HG02623 (cell line): ENCODE results near the gene PLXNC1.

Source experiments
- ATAC-seq: cut with Tn5 transposase; IDR thresholded peaks from one replicate; pipeline ENCODE4 v1.9.1; 2021; ENCODE audit warnings: moderate library complexity; ENCODE audit not compliant: unreplicated experiment

Gene PLXNC1

DNA sequence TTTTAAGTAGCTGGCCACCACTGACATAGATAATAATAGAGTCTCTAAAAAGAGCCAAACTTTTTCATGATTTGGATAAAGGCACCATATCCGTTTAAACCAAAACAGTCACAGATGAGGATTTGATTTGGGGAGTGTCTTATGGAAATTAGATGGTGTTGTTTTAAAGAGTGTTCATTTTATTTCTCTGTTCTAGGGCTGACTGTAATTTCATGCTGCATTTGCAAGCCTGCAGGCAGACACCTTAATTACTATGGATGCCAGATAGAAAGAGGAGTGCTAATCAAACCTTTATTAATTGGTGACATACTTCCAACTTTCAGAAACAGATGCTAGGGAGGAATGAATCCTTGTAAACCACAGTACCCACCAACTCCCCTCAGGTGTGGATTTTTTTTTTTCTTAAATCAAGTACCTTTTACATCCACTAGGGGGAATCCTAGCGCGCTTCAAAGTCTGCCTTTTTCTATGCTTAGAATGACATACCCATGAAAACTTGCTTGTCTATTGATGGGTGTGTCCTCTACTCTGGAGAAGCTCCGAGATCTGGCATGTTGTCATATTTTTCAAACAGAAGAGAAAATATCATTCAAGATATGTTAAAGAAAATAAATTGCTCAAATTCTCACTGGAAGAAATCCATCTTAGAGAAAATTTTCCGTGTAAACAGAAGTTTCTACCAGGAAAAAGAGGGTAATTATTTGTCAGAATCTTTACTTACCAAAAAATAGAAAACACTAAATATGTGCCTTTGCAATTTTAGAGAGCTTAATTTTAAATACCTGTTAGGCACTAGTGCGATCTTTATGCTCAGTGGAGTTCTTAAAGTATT, 14.2 kb upstream of the PLXNC1 start:
- no peak for ATAC-seq

DNA sequence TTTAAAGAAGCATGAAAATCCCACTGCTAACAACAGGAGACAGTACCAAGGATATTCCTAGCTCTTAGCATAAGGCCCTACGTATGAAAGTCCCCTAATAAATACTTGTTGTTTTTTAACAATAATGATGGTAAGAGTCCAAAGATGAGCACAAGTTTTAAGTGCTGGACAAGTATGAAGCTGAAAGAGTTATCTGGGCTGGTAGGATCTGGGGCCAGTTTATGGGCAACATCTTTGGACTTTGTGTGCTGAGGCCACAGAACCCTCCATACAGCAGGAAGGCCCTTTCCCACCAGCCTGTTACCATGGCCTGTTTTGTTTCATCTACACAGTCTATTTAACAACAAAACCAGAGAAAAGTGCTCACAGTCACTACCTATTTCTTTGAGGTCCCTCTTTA, 12.5 kb upstream of the PLXNC1 start:
- no peak for ATAC-seq

DNA sequence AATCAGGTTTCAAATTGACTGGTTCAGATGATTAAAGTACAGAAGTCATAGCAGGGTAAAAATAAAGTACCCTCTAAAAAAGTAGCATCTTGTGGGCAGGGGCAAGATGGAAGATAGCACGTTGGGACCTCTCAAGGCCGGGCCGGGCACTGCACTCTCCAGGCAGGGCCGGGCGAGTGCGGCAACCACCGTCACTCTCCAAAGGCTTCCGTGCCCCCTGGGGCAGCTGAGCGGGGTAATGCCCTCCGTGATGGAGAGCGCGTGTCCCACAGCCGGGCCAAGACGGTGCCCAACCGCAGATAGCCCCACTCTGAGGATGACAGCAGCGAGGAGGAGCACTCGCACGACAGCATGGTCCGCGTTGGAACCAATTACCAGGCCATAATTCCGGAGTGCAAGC, 8.6 kb upstream of the PLXNC1 start:
- ATAC-seq, result no peak

DNA sequence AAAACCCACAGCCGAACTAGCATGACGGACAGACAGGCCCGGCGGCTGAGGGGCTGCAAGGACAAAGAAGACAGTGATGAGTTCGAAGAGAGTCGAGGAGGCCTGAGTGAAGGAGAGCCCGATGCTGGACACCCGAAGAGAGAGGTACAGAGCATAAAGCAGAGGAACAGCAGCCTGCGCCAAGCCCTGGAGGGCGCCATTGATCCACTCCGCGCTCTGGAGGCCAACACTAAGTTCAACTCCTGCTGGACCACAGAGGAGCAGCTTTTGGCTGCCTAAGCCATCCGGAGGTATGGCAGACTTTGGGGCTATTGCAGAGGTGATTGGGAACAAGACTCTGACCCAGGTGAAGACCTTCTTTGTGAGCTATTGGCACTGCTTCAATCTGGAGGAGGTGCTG, 7.8 kb upstream of the PLXNC1 start:
- no peak for ATAC-seq

DNA sequence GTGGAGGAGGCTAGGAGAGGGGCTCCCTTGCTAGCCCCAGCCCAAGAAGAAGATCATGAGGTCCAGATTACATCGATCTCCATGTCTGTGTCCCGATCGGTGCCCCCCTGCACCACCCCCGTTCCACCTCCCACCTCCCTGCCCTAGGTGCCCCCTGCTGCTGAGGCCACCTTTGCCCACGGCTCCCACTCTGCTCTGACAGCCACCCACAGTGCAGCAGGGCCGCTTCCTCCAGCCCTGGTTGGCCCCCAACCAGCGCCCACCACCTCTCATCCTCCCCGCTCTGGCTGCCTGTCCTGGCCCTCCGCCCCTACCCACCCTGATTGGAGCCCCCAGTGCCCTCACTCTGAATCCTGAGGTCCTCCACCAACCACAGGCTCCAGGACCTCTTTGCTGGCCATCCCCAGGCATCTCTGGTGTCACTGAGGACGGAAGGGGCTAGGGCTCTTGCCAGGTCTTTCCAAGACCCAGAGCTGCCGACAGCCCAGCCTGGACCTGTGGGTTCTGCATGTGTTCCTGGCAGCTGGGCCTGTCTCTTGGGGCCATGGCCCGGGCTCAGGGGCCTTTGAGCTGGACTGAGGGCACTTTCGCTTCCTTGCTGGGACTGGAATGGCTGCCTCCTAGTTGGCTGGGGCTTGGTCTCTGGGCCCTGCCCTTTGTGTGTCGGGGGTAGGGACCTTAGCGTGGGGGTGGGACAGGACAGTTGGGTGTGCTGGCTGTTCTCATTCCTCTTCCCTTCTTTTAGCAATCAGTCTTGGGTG, 7.2 kb upstream of the PLXNC1 start:
- ATAC-seq, result no peak

DNA sequence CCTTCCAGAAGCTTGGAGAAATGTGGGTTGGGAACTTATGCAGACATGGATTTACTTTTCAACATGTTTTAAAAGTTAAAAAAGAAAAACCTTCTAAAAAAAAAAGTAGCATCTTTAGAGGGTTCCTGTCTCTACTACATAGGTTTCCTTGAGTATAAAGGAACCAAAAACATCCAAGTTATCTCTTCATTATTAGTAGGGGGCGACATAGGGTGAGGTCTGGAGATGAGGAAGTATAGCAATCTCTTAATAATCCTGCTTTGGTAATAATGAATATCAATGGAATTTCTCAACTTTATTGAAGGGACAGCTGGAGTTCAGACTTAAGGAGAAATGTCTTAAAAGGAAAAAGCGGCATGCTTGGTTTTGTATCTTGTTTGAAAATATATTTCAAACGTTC, 6.5 kb upstream of the PLXNC1 start:
- no peak for ATAC-seq

DNA sequence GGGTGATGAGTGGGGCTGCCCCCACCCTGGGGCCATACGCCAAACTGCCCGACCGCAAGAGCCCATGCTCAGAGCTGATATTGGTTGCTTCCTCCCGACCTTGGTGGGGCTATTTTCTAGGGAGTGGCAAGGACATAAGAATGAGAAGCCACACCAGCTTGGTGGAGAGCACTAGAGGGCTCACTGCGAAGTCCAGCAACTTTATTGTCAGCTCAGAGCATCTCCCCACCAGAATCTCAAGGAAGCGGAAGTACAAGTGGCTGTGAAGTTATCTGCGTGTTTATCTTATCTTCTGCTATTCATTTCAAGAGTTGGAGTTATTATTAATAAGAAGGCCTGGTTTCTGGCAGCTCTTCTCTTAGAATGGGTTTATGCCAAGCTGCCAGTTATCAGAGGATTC, 4.9 kb upstream of the PLXNC1 start:
- no peak for ATAC-seq

DNA sequence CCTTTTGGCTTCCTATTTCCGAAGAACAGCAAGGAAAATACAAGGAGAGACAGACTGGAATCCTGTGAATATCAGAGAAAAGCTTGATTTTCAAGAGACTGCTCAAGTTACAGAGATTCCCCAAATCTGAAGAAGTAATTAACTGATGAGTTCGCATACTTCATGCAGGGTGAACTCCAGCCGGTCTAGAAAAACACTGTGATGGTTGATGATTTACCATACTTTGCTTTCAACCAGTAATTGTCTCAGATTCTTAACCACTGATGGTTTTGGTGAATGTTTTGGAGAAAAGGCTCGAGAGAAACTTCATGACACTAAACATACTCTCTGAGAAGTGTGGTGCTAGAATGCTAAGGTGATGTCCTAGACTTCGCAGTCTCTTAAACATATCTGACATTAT, 4.4 kb upstream of the PLXNC1 start:
- ATAC-seq, result no peak

DNA sequence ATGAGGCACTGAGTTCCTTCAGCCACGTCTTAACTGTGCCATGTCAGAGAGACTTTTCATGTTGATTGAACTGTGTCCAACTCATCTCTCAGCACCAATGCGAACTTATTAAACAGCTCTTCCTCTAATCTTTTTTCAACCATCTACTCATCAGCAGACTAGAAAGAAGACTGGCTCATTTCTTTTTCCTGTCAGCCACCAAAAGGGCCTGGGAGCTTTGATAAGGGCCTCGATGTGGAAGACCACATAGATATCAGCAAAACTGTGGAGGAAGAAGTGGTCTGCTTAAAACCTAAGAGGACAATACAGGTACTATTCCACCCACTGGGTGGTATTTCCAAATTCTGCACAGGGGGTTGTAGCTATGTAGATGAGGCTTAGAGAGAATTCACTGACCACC, 3.6 kb upstream of the PLXNC1 start:
- no peak for ATAC-seq

DNA sequence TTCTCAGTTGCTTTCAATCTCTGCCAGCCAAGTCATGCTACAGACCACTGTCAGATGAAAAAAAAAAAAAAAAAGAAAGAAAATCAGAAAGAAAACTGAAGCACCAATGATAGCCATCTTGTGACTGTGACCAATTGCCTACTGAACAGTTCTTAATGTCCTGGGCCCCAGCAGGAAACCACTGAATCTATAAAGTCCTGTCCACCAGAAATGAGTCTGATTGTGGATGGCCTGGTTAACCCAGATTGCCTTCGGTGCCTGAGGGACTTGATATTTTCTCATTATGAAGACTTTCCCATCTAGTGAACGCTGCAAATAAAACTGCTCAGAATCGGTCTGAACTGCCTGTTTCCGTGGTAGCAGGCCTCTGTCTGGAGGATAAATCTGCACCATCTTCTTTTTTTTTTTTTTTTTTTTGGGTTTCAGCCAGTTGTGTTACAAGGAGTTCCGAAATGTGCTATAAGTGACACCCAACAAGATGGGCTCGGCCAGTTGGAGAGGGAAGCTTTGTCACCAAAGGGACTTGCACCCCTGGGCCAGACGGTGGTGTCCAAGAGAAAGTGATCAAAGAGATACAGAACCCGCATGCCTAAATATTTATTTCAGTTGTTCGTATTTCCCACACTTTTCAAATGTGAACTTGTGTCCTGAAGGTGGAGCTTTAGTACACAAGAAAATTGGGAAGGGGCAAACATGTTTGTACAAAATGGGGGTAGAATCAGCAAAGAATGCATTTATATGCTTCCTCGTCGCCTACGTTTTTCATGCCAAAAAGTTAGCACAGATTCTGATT, 3.0 kb upstream of the PLXNC1 start:
- ATAC-seq, result no peak

DNA sequence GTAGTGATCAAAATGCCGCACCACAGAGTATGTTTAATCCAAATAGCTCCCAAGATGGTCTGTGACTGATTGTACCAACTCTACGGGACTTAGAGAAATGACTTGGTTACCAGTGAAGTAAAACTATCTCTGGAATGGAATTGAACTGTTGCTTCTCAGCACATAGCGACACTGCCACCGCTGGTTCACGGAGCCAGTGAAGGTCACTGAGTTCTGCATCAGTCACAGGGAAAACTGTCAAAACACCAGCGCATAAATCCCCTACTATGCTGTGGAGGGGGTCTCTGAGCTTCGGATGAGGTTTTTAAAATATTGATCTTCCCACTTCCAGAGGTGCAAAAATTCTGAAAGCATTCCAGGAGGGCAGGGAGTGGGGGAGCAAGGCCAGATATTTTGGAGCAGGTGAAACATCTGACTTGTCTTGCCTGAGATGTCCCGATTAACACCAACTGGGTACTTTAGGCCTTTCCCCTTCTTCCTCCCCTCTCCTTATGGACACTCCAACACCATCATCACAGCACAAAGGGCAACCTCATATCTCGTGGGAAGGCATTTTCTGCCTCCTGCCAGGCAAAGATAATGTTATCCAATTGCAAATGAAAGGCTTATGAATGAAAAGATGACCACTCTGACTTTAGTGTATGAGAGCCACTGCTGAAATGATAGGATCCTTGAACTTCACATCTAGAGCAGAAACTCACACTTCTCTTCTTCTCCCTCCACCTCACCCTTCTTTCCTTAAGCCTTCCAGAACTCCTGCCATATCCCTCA, 2.0 kb upstream of the PLXNC1 start:
- no peak for ATAC-seq

DNA sequence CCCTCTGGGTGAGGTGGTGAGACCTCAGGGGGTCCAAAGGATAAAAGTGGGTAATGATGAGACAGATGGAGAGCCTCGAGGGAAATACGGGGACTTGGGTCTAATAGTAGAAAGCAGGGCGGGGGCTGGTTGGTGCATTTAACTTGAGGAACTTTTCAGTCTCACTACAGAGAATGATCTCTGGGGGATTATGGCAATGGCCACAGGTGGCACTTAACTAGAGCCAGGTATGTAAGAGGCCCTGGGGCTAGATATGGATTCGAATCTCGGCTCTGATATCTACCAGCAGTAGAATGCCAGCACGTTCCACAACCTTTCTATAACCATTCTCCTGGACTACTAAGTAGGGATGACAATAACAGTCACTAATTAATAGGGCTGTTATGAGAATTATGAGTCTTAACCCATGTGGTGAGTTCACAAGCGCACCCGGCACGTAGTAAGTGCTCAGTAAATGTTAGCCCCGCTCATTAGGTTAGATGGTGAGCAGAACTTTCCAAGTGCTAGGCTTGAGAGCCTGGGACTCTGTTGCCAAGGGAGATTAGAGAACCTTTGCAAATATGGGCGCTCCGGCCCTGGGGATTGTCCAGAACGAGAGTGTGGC, 888 bp upstream of the PLXNC1 start:
- ATAC-seq, result no peak

DNA sequence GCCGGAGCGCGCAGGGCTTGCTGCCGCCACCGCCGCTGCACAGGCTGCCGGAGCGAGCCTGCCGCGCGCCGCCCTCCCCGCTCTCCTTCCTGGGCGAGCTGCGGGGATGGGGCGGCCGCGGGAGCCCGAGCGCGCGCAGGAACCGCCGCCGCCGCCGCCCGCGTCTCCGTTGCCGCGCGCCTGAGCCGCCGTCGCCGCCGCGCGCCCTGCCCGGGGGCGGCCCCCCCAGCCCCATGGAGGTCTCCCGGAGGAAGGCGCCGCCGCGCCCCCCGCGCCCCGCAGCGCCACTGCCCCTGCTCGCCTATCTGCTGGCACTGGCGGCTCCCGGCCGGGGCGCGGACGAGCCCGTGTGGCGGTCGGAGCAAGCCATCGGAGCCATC, 352 bp downstream of the PLXNC1 start:
- no peak for ATAC-seq

DNA sequence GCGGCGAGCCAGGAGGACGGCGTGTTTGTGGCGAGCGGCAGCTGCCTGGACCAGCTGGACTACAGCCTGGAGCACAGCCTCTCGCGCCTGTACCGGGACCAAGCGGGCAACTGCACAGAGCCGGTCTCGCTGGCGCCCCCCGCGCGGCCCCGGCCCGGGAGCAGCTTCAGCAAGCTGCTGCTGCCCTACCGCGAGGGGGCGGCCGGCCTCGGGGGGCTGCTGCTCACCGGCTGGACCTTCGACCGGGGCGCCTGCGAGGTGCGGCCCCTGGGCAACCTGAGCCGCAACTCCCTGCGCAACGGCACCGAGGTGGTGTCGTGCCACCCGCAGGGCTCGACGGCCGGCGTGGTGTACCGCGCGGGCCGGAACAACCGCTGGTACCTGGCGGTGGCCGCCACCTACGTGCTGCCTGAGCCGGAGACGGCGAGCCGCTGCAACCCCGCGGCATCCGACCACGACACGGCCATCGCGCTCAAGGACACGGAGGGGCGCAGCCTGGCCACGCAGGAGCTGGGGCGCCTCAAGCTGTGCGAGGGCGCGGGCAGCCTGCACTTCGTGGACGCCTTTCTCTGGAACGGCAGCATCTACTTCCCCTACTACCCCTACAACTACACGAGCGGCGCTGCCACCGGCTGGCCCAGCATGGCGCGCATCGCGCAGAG, 873 bp downstream of the PLXNC1 start:
- ATAC-seq, result peak; percentile 20

DNA sequence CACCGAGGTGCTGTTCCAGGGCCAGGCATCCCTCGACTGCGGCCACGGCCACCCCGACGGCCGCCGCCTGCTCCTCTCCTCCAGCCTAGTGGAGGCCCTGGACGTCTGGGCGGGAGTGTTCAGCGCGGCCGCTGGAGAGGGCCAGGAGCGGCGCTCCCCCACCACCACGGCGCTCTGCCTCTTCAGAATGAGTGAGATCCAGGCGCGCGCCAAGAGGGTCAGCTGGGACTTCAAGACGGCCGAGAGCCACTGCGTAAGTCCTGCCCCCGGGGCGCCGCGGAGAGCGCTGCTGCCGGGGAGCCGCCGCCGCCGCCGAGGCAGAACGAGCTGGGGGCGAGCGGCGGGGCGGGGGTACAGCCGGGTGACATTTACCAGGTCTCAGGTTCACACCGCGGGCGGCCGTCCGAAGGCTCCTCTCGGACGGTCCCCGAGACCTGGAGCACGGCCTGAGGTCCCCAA, 1.4 kb downstream of the PLXNC1 start:
- ATAC-seq, result peak; percentile 1

DNA sequence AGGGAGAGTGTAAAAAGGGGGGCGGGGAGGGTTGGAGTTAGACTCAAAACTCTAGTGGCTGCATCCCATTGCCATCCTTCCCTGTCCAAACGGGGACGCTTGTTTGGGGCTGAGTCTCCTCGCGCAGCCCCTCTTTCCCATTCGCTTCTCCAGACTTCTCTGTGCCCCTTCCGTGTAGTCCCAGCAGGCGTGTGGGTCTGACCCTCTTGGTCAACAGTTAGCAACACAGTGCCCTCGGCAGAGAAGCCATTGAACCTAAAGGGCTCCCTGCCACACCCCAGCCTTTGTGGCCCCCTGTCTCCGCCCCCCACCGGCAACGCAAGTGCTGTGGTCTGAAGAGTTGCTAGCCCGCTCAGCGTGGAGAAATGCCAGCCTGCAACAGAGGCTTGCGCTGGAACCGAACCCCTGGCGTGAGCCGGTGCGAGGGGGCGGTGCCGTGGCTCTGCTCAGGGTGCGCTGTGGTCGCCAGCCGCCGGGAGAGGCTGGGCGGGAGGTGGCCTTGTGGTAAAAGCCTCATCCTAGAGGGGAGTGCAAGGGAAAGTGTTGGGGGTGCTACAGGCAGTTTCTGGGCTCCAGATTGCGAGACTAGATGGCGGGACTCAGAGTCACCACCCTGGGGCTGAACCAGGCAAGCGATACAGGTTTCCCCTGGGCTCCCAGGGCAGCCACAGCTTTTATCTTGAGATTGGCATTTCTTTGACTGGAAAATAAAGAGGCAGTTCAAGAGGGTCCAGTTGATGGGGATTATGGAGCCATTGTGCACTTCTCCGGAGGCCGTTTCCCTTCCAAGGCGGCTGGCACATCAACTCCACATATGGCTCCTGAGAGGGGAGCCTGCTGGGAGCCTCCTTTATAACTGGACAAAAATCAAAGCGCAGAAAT, 2.1 kb downstream of the PLXNC1 start:
- ATAC-seq, result no peak

DNA sequence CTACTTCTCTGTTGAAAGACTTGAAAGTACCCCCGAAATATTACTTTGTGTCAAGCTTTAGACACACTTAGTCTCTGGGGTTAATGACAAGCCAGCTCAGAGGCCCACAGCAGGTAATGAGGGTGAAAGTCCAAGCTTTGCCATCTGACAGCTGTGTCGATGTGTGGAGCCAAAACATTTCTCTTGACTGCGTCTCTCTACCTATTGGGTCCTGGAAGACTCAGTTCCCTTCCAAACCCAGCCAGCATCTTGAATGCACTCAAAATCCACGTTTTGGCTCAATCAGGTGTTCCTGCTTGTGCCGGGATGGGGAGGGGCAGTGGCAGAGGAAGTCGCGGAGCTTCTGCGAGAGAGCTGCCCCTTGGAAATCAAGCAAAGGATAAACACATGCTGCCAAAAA, 3.2 kb downstream of the PLXNC1 start:
- no peak for ATAC-seq

DNA sequence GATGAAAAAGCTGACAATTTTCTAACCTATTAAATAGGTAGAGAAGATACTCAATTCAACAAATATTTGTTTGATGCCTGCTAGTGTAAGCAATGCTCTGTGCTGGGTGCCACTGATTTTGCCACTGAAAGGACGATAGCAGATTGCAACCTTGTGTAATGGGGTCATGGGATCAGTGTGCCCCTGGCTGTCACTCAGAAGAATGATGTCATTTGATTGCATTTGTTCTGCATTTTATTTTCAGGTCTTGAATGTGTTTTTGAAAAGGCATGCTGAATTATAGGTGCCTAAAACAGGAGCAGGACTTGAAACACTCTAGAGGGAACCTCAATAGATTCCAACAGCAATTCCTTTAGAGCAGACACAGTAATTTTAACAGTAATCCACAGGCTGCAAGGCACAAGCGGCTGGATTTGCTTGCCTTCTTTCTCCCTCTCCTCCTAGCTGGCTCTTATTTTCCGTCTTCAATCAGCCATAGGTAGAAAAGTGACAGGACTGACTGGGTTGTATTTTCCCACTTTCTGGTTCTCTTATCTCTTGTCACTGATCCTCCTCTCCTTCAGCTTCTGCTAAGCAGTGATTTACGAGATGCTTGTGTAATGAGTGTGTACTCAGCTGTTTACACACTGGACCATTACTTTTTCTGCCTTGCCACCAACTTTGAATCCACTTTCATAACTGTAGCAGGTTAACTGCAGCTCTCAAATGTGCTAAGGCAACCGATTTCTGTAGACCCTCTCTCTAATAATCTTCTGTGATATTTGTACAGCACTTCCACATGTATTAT, 4.1 kb downstream of the PLXNC1 start:
- no peak for ATAC-seq
